Heart left ventricle (tissue), 13 donors: Measurements from ENCODE around the gene TMC6.

Experiments used
- CTCF ChIP-seq, 12 donors: fragments of 200-600 bp; sonication (generic) in 4 of 12; IDR thresholded peaks; one replicate each; pipeline versions ENCODE4 v1.5.0 to v1.8.0; 2018 to 2022; ENCODE audit warnings: antibody characterized with exemption in 12 of 12, mild to moderate bottlenecking in 5 of 12
- POLR2A ChIP-seq, 2 donors: fragments of 450-650 bp; IDR thresholded peaks; one replicate each; pipeline ENCODE4 v1.6.1; 2017; ENCODE audit warnings: antibody characterized with exemption in 2 of 2, mild to moderate bottlenecking in 2 of 2, moderate library complexity in 2 of 2
- donor health status: ischemic (EF 13 %, LVEDD 7.1; RV severe dilation, severe dysfunction).
- donor health status: DM: no; HTN: yes; CAD: no.
- donor health status: DM: no; HTN: no; CAD: no.
- donor health status: ischemic (EF 25% LVEDD 6.9; RV normal size, moderate dysfunction).
- donor health status: ischemic (EF 25% LVEDD 5.7; RV mildly dilated, moderate dysfunction).
- donor health status: ischemic (EF 35%, LVEDD 5.7; RV mildly dilated, moderate dysfunction).
- donor health status: nonischemic (EF 11% LVEDD 7.7; RV severe dilation, severe dysfunction).
- donor health status: DM: yes; HTN: yes; CAD: no.
- donor health status: PGD.
- donor health status: ischemic (EF 29% LVEDD 5.4; RV normal size, mild dysfunction).
- donor health status: nonischemic (EF 23%, LVEDD 6.1; RV moderate dilation, normal function).

DNA sequence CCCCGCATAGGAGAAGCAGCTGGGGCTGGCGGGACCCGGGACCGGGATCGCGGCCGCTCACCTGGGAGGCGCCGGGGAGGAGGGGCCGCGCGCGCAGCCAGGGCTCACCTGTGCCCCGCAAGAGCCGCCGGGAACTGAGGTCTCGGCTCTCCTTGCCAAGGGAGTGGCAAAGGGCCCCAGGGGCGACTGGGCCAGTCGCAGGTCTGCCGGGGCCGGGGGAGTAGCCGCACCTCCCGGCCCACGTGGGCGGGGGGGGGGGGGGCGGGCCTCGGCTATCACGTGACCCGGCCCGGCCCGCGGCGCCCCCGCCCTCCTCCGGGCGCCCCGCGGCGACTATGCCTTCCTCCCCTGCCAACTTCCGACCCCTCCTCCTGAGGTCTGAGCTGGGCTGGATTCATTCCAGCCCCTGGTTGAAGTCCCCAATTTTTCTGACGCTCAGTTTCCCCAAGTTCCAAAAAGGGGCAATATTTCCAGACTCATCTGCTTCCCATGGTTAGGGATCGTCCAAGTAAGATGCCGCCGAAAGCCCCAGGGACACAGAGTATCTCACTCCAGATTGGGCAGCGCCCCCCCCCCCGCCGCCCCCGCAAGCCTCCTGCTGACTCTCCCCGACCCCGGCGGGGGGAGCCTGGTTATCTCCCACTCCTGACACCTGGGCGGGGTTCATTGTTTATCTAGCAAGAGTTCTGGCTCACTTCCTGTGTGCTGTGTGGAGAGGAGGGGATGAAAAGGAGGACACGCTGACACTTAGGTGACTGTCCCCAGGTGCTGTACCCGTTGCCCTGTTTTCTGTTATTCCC is at the start of gene TMC6:
- TF ChIP-seq CTCF (IDR thresholded peaks at IDR 0.05) (no peak), POLR2A (IDR thresholded peaks at IDR 0.05) (peak in 1 of 2 donors; percentile 53)
